ENCODE measurements around the gene ZNF778.

ZNF778 gene

DNA sequence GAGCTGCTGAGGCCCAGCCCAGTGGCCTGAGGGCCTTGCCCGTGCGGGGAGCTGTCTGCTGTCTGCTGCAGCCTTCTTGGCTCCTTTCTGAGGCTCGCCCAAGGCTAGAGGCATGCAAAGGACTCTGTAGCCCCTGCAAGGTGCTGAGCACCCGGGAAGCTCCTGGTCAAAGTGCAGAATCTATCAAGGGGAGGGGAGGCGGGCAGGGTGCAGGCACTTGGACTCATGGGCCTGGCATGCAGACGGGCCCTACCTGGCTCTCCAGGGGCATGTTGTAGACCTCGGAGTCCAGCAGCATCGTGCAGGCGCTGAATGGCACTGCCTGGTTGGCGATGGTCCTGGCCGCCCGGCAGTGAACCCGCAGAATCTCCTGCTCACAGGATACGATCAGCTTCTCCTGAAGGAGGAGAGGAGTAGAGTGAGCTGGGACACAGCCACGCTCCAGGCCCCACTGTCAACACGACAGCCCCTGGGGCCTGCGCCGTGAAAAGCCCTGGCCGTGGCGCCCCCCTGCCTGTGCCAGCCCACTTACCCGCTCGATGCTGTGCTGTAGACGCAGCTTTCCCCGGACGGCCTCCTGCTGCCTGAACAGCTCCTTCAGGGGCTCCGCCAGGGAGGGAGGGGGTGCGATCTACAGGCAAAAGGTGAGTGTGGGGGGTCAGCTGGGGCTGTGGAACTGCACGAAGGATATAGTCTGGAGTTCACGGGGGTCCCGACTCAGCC, 57.2 kb downstream of the ZNF778 start:
- in situ Hi-C loops (cut with MboI; ENCODE audit: low pct_unique_long_range_greater_than_20kb, low sequenced_read_pairs, unreplicated experiment) = no loop called here
- no peak for DNase-seq (ENCODE audit: low spot score)
- TF ChIP-seq, protein P1, sequence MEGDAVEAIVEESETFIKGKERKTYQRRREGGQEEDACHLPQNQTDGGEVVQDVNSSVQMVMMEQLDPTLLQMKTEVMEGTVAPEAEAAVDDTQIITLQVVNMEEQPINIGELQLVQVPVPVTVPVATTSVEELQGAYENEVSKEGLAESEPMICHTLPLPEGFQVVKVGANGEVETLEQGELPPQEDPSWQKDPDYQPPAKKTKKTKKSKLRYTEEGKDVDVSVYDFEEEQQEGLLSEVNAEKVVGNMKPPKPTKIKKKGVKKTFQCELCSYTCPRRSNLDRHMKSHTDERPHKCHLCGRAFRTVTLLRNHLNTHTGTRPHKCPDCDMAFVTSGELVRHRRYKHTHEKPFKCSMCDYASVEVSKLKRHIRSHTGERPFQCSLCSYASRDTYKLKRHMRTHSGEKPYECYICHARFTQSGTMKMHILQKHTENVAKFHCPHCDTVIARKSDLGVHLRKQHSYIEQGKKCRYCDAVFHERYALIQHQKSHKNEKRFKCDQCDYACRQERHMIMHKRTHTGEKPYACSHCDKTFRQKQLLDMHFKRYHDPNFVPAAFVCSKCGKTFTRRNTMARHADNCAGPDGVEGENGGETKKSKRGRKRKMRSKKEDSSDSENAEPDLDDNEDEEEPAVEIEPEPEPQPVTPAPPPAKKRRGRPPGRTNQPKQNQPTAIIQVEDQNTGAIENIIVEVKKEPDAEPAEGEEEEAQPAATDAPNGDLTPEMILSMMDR (IDR thresholded peaks at IDR 0.05; ENCODE audit: extremely low read depth, insufficient read depth, missing control alignments) = no peak

- TF ChIP-seq, protein P1 (IDR thresholded peaks at IDR 0.05; ENCODE audit: extremely low read depth, insufficient read depth, missing control alignments) = no peak
- in situ Hi-C loops (cut with MboI; ENCODE audit: low pct_unique_long_range_greater_than_20kb, low sequenced_read_pairs, unreplicated experiment) = no loop called here
- no peak for DNase-seq (ENCODE audit: low spot score)
Observed at GRCh38 chr16:89275284-89275584, 57.7 kb downstream of the ZNF778 start.

GRCh38 chr16:89275837-89276720, 58.6 kb downstream of the ZNF778 start:
- DNase-seq (ENCODE audit: low spot score) = no peak
- in situ Hi-C loops (cut with MboI; ENCODE audit: low pct_unique_long_range_greater_than_20kb, low sequenced_read_pairs, unreplicated experiment) = no loop called here
- TF ChIP-seq, protein P1 (IDR thresholded peaks at IDR 0.05; ENCODE audit: extremely low read depth, insufficient read depth, missing control alignments) = no peak

GRCh38 chr16:89277049-89277448, 59.5 kb downstream of the ZNF778 start:
- DNase-seq (ENCODE audit: low spot score) = no peak

DNA sequence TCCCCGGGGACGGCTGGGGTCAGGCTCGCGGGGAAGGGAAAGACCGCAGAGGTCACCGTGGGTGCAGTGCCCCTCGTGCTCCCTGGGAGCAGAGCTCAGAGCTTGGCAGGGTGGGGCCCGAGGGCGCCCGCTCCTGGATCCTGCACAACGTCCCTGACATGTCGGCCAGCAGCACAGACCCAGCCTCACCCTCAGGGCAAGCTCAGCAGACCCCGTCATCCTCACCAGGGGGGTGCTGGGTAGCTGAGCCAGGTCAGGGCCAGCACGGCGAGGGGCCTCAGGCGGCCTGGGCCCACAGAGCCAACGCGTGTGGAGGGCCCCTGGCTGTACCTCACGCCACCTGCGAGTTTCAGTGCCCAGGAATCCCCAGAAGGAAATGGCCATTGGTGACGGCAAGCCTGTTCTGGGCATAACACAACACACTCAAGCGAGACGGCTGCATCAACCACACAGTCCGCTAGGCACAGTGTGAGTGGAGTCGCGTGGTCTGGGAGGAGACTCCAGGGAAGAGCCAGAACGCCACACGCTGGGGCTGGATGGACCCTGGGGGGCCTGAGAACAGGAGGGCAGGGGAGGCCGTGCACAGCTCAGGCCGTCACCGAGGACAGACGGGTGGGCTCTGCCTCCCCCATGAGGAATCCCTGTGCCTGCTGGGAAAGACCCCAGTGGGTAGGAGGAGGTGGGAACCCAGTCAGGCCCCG, 60.3 kb downstream of the ZNF778 start:
- in situ Hi-C loops (cut with MboI; ENCODE audit: low pct_unique_long_range_greater_than_20kb, low sequenced_read_pairs, unreplicated experiment) = no loop called here
- TF ChIP-seq, protein P1 (IDR thresholded peaks at IDR 0.05; ENCODE audit: extremely low read depth, insufficient read depth, missing control alignments) = no peak

More at GRCh38 chr16:89277049-89277448, 59.5 kb downstream of the ZNF778 start:
- in situ Hi-C loops (cut with MboI; ENCODE audit: low pct_unique_long_range_greater_than_20kb, low sequenced_read_pairs, unreplicated experiment) = no loop called here
- TF ChIP-seq, protein P1 (IDR thresholded peaks at IDR 0.05; ENCODE audit: extremely low read depth, insufficient read depth, missing control alignments) = no peak

DNA sequence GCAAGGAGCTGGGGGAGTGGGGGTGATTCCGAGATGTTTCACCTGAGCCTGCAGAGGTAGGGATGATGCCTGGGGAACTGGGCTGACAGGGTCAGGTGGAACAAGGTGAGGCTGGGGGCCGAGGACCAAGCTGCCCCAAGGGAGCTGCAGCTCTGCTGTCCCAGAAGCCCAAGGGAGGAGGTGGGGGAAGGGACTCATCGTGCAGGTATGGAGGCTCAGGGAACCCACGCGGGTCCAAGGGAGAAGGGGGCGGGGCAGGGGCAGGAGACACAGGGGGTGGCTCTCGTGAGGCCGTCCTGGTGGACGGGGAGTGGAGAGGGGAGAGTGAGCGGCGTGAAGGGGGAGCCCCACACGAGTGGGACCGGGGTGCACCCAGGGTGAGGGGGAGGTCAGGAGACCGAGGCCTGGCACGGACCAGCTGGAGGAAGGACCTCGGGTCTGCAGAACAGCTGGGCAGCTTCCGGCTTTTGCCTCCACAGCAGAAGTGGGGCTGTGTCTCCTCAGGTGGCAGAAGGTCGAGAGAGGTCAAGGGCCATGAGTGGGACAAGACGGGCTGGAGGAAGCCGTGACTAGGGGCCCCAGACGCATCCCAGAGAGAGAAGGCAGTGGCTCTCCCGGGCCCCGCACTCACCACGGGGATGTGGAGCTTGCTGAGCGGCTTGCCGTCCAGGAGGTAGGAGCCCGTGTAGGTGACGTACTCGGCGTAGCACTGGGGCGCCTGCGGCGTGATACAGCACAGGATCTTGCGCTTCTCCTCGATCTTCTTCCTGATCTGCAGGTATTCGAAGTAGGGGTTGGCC, 61.1 kb downstream of the ZNF778 start:
- DNase-seq (ENCODE audit: low spot score) = no peak
- in situ Hi-C loops (cut with MboI; ENCODE audit: low pct_unique_long_range_greater_than_20kb, low sequenced_read_pairs, unreplicated experiment) = no loop called here
- TF ChIP-seq, protein P1 (IDR thresholded peaks at IDR 0.05; ENCODE audit: extremely low read depth, insufficient read depth, missing control alignments) = no peak

More for the DNA sequence above, 60.3 kb downstream of the ZNF778 start:
- DNase-seq (ENCODE audit: low spot score) = no peak

All from GM13977 (cell line).